ENCODE measurements around the gene KDM6A.
"Not testable (repeated sequence)": the region's sequence is repeated elsewhere in the genome, so short reads cannot be mapped to it uniquely, and the experiment has no call there.

KDM6A gene

DNA sequence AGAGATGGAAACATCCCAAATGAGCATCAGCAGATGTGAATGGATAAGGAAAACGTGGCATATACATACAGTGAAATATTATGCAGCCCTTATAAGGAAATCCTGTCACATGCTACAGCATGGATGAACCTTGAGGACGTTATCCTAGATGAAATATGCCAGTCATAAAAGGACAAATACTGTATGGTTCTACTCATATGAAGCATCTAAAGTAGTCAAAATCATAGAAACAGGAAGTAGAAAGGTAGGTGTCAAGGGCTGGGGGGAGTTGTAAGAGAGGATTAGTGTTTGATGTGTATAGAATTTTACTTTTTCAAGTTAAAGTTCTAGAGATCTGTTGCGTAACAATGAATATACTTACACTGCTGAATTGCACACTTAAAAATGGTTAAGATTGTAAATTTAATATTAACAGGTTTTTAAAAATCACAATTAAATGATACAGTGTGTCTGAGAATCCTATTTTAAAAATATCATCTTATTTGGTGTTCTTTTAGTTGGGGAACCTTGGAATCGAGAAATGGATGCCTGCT lies 58.5 kb downstream of the KDM6A start:
- DNase-seq = no peak

DNA sequence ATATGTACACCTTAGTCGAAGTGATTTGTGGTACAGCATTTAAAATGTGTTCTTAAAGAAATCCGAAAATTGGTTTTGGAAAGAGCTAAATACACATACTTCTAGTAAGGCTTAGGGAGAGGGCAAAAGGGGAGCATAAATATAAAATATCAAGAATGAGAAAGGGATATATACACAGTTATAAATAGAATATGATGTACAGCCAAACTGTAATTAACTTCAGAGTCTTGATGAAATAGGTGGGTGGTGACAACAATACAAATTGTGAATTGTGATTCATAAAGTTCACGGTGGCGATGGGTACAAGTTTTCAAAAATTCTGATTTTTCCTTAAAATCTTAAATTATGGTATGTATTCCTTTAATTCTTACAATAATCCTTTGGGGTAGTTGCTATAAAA lies 62.2 kb downstream of the KDM6A start:
- DNase-seq = no peak

DNA sequence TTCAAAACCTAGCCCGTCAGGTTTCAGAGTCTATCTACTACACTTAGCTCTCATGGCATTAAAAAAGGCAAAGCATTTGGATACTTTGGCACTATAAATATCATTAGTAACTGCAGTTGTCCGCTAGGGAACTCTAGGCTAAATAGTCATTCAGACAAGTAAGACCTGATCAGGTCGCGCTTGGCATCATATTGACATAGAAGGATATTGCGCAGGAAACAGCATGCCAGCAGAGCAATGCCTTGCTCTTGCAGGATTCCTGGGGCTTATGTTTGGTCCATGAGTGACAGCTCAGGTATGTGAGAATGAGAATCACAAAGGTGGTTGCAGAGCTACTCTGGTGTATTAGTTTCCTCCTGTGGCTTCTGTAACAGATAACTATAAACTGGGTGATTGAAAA lies 62.7 kb downstream of the KDM6A start:
- DNase-seq = no peak

DNA sequence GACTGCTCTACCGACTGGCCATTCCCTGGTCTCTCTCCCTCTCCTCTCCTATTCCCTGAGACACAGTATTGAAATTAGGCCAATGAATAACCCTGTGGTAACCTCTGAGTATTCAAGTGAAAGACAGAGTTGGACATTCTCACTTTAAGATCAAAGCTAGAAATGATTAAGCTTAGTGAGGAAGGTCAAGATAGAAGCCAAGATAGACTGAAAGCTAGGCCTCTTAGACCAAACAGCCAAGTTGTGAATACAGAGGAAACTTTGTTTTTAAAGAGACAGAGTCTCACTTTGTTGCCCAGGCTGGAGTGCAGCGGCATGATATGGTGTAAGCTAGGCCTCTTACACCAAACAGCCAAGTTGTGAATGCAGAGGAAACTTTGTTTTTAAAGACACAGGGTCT lies 64.6 kb downstream of the KDM6A start:
- no peak for DNase-seq

DNA sequence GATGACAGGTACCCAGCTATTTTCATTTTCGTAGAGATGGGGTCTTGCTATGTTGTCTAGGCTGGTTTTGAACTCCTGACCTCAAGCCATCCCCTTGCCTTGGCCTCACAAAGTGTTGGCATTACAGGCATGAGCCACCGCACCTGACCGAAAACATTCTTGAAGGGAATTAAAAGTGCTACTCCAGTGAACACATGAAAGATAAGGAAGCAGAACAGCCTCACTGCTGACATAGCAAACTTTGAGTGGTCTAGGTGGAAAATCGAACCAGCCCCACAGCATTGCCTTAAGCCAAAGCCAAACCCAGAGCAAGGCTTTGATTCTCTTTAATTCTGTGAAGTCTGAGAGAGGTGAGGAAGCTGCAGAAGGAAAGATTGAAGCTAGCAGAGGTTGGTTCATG lies 65.1 kb downstream of the KDM6A start:
- DNase-seq = no peak

DNA sequence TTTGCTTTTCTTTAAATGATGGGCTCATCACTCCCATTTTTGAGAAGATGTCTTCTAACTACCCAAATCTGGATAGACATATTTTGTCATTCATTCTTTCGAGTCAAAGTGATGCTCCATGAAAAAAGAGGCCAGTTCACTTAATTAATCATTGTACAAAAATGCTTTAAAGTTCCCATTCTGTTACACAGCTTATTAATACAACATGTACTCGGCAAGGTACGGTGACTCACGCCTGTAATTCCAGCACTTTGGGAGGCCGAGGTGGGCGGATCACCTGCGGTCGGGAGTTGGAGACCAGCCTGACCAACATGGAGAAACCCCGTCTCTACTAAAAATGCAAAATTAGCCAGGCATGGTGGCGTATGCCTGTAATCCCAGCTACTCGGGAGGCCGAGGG lies 67.6 kb downstream of the KDM6A start:
- not testable (repeated sequence) for DNase-seq

DNA sequence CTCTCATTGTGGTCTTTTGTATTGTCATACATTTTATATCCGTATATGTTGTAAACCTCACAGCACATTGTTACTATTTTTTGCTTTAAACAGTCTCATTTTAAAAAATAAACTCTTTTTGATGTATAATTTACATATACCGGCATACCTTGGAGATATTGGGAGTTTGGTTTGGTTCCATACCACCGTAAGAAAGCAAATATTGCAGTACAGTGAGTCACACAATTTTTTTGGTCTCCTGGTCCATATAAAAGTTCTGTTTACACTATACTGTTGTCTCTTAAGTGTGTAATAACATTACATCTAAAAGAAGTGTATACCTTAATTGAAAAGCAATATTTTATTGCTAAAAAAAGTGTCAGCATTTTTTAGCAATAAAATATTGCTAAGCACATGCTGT lies 70.0 kb downstream of the KDM6A start:
- DNase-seq = no peak

DNA sequence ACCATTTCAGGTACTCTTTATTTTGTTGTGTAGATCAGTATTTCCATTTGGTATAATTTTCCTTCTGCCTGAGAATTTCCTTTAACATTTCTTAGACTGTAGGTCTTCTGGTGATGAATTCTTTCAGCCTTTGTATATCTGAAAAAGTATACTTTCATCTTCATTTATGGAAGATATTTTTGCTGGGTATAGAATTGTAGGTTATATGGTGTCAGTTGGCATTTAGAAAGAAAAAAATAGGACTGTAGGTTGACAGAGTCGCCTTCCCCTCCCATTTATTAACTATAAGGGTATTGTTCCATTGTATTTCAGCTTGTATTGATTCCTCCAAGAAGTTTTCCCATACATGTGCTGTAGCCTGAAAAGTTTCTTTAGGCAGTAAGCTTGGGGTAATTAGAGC lies 71.9 kb downstream of the KDM6A start:
- DNase-seq = no peak

DNA sequence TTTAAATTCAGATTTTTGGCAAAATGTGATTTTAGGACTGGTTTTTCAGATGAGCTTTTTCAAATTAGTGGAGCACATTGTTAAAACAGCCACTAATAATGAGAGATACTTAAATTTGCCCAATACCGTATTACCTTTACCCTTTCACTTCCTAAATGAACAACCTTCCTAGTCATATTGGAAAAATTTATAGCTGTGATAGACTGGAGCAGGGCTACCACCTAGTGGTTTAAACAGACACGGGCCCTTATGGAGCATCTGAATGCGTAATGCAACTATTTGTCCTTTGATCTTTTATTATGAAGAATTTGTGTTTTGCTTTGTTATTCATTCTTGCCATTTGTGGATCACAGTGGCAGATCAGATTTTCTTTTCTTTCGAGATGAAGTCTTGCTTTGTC lies 72.7 kb downstream of the KDM6A start:
- no peak for DNase-seq

DNA sequence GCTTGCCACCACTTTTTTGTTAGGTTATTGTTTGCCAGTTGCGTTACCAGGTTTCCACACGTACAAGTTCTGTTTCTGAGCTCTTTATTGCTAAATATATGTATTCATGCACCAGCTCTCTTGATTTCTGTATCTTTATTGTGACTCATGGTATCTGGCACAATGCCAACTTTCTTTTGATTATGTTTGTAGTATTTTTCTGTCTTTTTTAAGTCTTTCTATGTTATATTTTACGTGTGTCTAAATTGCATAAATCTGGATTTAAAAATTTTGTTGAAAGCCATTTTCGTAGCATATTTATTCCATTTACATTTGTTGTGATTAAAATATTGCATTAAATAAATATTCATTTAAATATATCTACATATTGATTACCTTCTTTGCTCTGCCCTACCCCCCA lies 73.8 kb downstream of the KDM6A start:
- no peak for DNase-seq

DNA sequence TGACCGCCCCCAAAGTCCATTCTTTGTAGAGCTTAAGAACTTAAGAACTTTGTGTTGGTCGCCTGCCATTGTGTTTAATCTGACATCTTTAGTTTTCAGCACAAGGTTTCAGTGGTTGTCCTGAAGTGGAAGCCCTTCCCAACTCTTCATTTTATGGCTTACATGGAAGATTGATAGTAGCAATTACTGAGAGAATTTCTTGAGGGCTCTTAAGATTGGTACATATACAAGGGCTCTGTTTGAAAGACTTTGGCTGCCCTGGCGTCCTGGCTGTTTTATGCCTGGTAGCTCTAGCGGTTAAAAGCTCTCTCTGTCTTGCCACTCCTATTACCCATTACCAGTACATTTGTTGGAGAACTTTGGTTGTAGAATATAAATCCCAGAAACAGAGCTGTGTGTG lies 75.0 kb downstream of the KDM6A start:
- no peak for DNase-seq

DNA sequence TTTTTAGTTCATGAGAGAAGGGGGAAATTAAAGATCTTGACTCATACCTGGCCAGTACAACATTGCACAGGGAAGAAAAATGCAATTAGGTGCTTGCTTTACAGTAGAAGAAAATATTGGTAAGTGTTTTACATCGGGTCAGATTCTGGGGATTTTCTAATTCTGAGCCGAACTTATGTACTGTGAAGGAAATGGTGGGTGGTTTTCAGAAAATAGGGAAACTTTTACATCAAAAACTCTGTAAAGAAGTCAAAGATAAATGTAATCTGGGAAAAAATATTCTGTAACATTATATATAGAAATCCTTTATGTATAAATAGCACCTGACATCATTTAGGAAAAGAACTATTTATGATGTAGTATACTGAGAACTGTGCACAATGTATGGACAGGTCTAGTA lies 75.4 kb downstream of the KDM6A start:
- DNase-seq = no peak

DNA sequence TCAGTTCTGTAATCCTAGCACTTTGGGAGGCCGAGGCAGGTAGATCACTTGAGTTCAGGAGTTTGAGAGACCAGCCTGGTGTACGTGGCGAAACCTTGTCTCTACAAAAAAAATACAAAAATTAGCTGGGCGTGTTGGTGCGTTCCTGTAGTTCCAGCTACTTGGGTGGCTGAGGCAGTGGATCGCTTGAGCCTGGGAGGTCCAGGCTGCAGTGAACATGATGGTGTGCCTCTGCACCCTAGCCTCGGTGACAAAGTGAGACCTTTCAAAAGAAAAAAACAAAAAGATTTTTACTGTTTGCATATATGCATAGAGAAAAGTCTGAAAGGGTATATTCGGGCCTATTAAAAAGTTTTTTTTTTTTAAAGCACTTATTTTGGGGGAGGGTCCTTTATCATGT lies 76.1 kb downstream of the KDM6A start:
- no peak for DNase-seq

DNA sequence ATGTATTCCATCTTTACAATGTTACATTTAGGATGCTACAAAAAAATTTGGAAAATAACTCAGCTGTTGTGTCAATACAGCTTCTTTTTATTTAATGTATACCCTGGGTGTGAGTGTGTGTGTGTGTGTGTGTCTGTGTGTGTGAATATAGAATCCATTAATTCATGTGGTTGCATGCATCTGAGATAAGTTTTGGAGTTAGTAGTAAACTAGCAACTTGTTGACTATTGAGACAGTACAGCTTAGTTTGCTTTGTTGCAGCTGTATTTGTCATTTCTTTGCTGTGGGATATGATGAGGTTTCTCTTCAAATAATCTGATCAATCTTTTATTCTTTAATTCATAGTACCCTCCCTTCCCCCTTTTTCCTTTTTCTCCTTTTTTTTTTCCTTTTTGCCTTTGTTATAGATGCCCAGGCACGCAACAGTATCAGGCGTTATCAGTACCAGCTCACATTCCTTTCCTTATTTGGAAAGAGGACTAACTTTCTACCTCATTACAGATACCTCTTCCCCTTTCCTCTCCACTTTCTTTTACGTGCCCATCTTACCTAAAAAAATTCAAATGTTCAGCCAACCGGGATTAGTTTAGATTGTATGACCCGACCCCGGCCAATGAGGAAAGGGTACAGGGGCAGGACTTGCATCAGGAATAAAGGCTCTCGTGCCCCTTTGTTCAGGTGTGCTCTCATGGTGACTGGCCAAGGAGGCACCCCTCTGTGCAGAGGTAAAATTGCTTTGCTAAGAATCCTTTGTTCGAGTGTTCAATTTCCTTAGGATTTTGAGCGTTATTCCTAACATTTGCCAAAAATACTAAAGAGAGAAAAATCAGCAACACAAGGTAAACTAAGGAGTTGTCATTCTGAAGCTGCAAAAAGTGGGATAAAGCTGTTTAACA lies 77.7 kb downstream of the KDM6A start:
- DNase-seq = not testable (repeated sequence)

DNA sequence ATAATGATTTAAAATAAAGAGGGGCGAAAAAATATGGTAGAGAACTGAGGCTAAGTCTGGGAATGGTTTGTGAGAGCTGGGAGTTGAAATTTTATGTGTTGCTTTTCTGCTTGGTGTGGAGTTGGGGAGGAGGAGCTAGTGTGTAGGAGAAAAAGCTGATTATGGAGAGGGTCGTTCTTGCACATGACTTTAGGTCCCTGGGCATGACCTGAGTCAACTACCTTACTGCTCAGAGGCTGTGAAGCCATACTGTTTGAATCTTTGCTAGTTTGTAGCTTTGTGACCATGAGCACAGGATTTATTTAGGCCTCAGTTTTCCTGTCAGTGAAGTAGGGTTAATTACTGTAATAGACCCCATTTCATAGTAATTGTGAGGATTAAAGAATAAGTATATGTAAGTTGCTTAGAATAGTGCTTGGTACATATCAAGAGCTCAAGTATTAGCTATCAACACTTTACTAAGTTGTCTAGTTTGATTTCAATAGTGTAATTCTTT lies 78.6 kb downstream of the KDM6A start:
- DNase-seq = no peak

DNA sequence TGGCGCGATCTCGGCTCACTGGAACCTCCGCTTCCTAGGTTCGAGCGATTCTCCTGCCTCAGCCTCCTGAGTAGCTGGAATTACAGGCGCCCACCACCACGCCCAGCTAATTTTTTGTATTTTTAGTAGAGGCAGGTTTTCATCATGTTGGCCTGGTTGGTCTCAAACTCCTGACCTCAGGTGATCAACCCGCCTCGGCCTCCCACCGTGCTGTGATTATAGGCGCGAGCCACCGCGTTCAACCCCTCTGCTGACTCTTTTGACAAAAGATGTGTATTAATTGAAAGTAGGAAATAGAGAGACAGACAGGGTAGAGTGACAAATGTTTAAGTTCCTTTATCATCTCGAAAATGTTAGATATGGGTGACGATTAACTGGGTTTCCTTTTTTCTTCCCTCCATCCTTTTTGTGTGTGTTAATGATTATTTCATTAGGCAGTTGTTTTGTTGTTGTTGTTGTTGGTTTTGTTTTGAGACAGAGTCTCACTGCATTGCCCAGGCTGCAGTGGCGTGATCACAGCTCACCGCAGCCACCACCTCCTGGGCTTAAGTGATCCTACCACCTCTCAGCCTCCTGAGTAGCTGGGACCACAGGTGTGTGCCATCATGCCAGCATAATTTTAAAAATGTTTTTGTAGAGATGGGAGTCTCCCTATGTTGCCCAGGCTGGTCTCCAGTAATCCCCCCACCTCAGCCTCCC lies 79.5 kb downstream of the KDM6A start:
- no peak for DNase-seq

DNA sequence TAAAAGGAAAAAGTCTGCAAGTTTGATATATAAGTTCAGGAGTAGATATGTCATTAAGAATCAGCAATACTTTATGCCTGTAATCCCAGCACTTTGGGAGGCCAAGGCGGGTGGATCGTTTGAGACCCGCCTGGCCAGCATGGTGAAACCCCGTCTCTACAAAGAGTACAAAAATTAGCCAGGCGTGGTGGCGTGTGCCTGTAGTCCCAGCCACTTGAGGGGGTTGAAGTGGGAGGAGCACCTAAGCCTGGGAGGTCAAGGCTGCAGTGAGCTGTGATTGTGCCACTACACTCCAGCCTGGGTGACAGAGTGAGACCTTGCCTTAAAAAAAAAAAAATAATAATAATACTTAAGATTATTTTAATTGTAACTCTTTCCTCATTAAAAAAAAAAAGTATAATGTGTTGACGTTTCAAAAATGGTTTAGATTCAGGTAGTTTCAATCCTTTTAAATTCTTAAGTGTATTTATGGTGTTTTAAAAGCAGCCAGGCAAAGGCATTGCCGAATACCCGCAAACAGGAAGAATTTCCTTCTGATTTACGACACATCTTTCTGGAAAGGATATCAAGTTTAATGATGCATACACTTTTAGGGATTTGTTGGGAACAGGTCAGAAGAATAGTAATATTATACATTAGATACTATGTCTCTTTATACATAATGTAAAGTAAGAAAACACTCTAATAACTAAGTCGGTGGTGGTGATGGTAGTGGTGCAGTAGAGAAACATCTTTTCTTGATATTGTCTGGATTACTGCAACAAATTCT lies 80.9 kb downstream of the KDM6A start:
- DNase-seq = no peak

DNA sequence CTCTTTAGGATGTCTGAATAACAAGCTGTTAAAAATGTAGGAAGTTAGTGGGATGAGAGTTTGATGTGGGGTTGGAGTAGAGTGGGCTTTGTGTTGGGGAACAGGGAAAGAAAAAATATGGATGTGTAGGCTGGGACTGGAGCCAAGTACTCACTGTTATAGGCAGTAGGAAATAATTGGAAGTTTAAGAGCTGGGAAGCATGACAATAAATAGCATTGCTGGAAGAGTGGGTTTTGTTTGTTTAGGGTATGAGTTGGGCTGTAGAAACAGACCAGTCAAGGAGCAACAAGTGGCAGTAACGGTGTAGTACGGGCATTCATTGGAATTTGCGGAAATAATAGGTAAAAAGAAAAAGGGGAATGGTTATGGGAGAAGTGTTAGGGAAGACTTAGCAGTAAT lies 81.6 kb downstream of the KDM6A start:
- DNase-seq = no peak

DNA sequence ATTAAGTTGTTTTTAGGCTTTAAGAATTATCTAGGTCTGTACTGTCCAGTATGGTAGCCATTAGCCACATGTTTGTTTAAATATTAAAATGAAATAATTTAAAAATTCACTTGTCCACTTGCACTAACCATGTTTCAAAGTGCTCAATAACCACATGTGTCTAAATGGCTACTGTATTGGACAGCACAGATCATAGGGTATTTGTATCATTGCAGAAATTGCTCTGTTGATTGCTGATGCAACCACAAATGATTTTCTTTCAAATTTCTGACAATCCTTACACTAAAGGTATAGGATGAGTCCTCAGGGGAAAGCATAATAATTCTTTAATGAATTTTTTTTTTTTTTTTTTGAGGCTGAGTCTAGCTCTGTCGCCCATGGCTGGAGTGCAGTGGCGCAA lies 84.9 kb downstream of the KDM6A start:
- no peak for DNase-seq

DNA sequence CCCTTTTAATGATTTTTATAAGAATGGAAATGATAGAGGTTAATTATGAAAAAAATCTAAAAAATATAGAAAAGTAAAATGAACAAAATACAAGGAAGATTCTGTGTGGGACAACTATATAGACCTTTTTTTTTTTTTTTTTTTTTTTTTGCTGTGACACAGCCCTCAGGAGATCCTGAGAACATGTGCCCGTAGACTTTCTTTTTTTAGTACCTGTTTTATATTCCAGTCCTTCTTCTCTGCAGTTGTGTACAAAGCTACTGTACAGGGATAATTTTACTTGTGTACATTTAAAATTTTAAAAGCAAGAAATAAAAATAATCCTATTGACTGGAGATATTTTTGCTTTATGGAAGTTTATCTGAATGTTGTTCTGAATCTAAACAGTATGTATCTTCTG lies 85.5 kb downstream of the KDM6A start:
- no peak for DNase-seq

DNA sequence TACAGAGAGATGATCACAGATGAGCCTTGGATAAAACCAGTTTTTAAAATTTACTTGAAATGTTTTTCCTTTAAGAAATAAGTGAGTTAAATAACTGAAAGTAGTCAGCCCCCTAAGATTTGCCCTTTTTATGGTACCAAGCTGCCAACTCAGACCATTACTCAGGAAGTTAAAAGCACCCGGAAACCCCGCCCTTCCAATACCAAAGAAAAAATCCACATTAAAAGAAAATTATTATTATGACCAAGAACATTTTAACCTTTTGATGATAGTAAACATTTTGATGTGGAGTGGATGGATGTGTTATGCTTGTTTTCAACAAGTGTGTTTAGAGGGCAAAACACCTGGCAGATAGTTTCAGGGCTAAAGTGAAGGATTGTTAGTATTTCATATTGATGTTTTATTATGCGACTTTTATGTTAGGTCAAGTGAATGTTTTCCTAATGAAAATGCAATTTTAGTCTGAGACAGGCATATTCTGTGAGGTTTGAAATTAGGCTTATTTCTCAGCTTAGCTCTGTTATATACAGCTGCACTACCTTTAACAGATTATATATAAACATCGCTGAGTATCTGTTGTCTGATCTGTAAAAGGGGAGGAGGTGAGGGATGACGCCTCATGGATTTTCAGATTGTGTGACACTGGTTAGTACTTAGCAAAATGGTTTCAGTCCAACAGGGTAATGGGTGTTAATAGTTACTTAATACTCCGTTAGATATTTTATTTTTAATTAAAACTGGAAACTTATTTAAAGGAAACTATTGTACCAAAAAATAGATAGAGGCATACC lies 89.0 kb downstream of the KDM6A start:
- DNase-seq = no peak

DNA sequence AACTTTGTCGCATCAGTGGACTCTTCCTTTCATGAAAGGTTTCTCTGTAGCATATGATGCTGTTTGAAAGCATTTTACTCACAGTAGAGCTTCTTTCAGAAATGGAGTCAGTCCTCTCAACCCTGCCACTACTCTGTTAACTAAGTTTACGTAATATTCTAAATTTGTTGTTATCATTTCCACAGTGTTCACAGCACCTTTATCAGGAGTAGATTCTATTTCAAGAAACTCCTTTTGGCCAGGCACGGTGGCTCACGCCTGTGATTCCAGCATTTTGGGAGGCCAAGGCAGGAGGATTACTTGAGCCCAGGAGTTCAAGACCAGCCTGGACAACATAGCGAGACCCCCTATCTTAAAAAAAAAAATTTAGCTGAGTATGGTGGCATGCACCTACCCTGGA lies 90.0 kb downstream of the KDM6A start:
- DNase-seq = no peak
